CD14-positive monocyte (primary cell): ENCODE data around the gene PSMF1. TPM values are rescaled to one million over a fixed set of nuclear protein-coding genes. Genes with fewer than 3 reads are reported as not detected.

Experiments used
- DNase-seq, 3 donors: peaks; one replicate each; pipeline ENCODE4 v3.0.0-alpha.2; 2011 to 2022
- H2AFZ ChIP-seq: 2 replicates; pipeline ENCODE4 v1.6.0; 2012; ENCODE audit warnings: mild to moderate bottlenecking, low read depth, low read length, inconsistent platforms; ENCODE audit not compliant: insufficient read depth, poor library complexity, severe bottlenecking
- H3K27ac ChIP-seq, 2 donors: 1 replicate in 1 of 2; 2 replicates in 1 of 2; pipeline ENCODE4 v1.5.1; 2012 to 2013; ENCODE audit warnings: low read length in 2 of 2, control low read depth in 1 of 2, inconsistent platforms in 1 of 2, low read depth in 1 of 2, mild to moderate bottlenecking in 1 of 2
- H3K27me3 ChIP-seq, 2 donors: one replicate each; pipeline versions ENCODE4 v1.6.0 to v1.6.1; 2011 to 2013; ENCODE audit warnings: low read length in 2 of 2; ENCODE audit not compliant: control insufficient read depth in 2 of 2, insufficient read depth in 2 of 2
- H3K36me3 ChIP-seq, 2 donors: replicated peaks in 1 of 2; 1 replicate in 1 of 2; 2 replicates in 1 of 2; pipeline versions ENCODE4 v1.5.1 to v1.6.1; 2012 to 2013; ENCODE audit warnings: low read length in 2 of 2, control low read depth in 1 of 2, inconsistent platforms in 1 of 2, mild to moderate bottlenecking in 1 of 2; ENCODE audit not compliant: insufficient read depth in 2 of 2, control insufficient read depth in 1 of 2
- H3K4me1 ChIP-seq, 2 donors: 1 replicate in 1 of 2; 2 replicates in 1 of 2; pipeline versions ENCODE4 v1.5.1 to v1.6.1; 2012 to 2013; ENCODE audit warnings: low read length in 2 of 2, control low read depth in 1 of 2, inconsistent platforms in 1 of 2, mild to moderate bottlenecking in 1 of 2, moderate library complexity in 1 of 2; ENCODE audit not compliant: insufficient read depth in 2 of 2, control insufficient read depth in 1 of 2
- H3K4me2 ChIP-seq: replicated peaks from 2 replicates; pipeline ENCODE3; 2012; ENCODE audit warnings: low read length, moderate library complexity, mild to moderate bottlenecking; ENCODE audit not compliant: poor library complexity, severe bottlenecking; ENCODE audit errors: extremely low read depth
- H3K4me3 ChIP-seq, 3 experiments: fragments of 200-600 bp in 1 of 3; sonication (generic) in 1 of 3; replicated peaks in 1 of 3; 1 replicate in 2 of 3; 2 replicates in 1 of 3; pipeline ENCODE4 v1.5.1; 2011 to 2013; ENCODE audit warnings: low read length in 3 of 3, mild to moderate bottlenecking in 3 of 3, control low read depth in 2 of 3, low read depth in 2 of 3, inconsistent platforms in 1 of 3, moderate library complexity in 1 of 3
- H3K79me2 ChIP-seq: 2 replicates; pipeline ENCODE4 v1.6.0; 2012; ENCODE audit warnings: mild to moderate bottlenecking, control low read depth, inconsistent platforms, low read length, moderate library complexity; ENCODE audit not compliant: insufficient read depth
- H3K9ac ChIP-seq: 2 replicates; pipeline ENCODE4 v1.6.0; 2017; ENCODE audit warnings: low read length, mild to moderate bottlenecking; ENCODE audit not compliant: insufficient read depth, poor library complexity, severe bottlenecking
- H3K9me3 ChIP-seq, 2 donors: replicated peaks in 1 of 2; 1 replicate in 1 of 2; 2 replicates in 1 of 2; pipeline versions ENCODE4 v1.5.1 to v1.6.1; 2012 to 2013; ENCODE audit warnings: low read length in 2 of 2, control low read depth in 1 of 2; ENCODE audit not compliant: control insufficient read depth in 1 of 2, insufficient read depth in 1 of 2
- H4K20me1 ChIP-seq: 2 replicates; pipeline ENCODE4 v1.6.0; 2012; ENCODE audit warnings: mild to moderate bottlenecking, low read length, control low read depth, moderate library complexity; ENCODE audit not compliant: insufficient read depth
- H3K27ac Mint-ChIP-seq, 7 donors: one replicate each; pipeline ENCODE4 v1.8.0; 2020; ENCODE audit warnings: mild to moderate bottlenecking in 7 of 7, mixed read lengths in 7 of 7, moderate library complexity in 6 of 7, inconsistent platforms in 2 of 7
- H3K27me3 Mint-ChIP-seq, 3 donors: one replicate each; pipeline ENCODE4 v1.8.0; 2021 to 2022; ENCODE audit warnings: low read depth in 3 of 3, mild to moderate bottlenecking in 3 of 3, mixed read lengths in 3 of 3, moderate library complexity in 3 of 3, inconsistent platforms in 1 of 3
- H3K36me3 Mint-ChIP-seq, 2 donors: one replicate each; pipeline ENCODE4 v1.8.0; 2020; ENCODE audit warnings: mixed read lengths in 2 of 2, inconsistent platforms in 1 of 2, mild to moderate bottlenecking in 1 of 2
- H3K4me1 Mint-ChIP-seq: one replicate; pipeline ENCODE4 v1.8.0; 2020; ENCODE audit warnings: mild to moderate bottlenecking, mixed read lengths
- H3K4me3 Mint-ChIP-seq, 2 donors: one replicate each; pipeline ENCODE4 v1.8.0; 2020; ENCODE audit warnings: mild to moderate bottlenecking in 2 of 2, mixed read lengths in 2 of 2, moderate library complexity in 1 of 2
- H3K9me3 Mint-ChIP-seq, 7 donors: one replicate each; pipeline ENCODE4 v1.8.0; 2020 to 2022; ENCODE audit warnings: mixed read lengths in 7 of 7, mild to moderate bottlenecking in 6 of 7, moderate library complexity in 6 of 7, inconsistent platforms in 2 of 7
- WGBS: methylation state at CpG from one replicate; pipeline ENCODE4 v1.1.5; 2013; ENCODE audit warnings: missing lambda C conversion rate; ENCODE audit not compliant: insufficient coverage; 5-methylcytosine and 5-hydroxymethylcytosine counted together
- intact Hi-C, 2 donors: fragments of 100-400 bp; cut with micrococcal nuclease; formaldehyde crosslinking; loops; one replicate each; pipeline versions ENCODE4 v1.15.0 to v1.15.1; 2023
- polyA plus RNA-seq, 3 donors: library from polyadenylated mRNA; depleted of rRNA in 1 of 3; unstranded in 2 of 3; stranded (reverse) in 1 of 3; fragments of 300-500 nt in 2 of 3; fragments of >200 nt in 1 of 3; fragmentation: Illumina TruSeq in 2 of 3; gene quantifications; 1 replicate in 2 of 3; 2 replicates in 1 of 3; pipeline ENCODE4 v1.2.3, GENCODE V29; 2012 to 2021
- TF ChIP-seq, protein P1 (sequence below): fragments of 200-600 bp; IDR thresholded peaks from one replicate; pipeline ENCODE4 v1.8.0; 2022; ENCODE audit warnings: antibody characterized with exemption, mild to moderate bottlenecking

Gene PSMF1
- polyA plus RNA-seq, 3 donors, result 103 to 349 (median 138) TPM

DNA sequence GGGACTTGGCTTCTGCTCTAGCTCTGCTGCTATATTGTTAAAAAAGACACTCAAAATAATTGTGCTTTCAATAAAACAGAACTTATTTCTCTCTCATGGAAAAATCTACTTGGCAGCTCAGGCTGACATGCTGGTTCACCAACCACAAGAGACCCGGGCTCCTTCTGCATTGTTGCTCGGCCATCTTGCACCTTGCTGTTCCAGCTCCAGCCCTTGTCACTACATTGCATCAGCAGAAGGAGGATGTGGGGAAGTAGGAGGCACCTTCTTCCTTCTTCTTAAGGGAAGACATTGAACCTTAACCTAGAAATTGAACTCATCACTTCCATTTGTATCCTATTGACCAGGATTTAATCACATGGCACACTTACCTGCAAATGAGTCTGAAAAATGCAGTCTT is 78.2 kb downstream of the PSMF1 start:
- Histone ChIP-seq H3K9me3 (no peaks in the 10 kb centered on the region), H3K79me2 (no peaks in the 10 kb centered on the region), H3K4me3 (no peak overlapping the region), H3K4me1 (no peaks in the 10 kb centered on the region), H3K27me3 (no peaks in the 10 kb centered on the region), H3K4me2 (no peak overlapping the region), H3K9ac (no peak overlapping the region), H2AFZ (no peak overlapping the region), H3K36me3 (no peaks in the 10 kb centered on the region), H4K20me1 (no peaks in the 10 kb centered on the region), H3K27ac (no peak overlapping the region)
- Mint-ChIP-seq H3K36me3 (no peaks in the 10 kb centered on the region), H3K4me1 (peaks cover 2% of the 10 kb centered on the region), H3K9me3 (peaks cover 0 to 5% (median 3%) of the 10 kb centered on the region in 7 donors), H3K4me3 (no peak overlapping the region), H3K27me3 (peaks cover 2 to 6% (median 5%) of the 10 kb centered on the region in 3 donors), H3K27ac (no peak overlapping the region)
- TF ChIP-seq, protein P1, sequence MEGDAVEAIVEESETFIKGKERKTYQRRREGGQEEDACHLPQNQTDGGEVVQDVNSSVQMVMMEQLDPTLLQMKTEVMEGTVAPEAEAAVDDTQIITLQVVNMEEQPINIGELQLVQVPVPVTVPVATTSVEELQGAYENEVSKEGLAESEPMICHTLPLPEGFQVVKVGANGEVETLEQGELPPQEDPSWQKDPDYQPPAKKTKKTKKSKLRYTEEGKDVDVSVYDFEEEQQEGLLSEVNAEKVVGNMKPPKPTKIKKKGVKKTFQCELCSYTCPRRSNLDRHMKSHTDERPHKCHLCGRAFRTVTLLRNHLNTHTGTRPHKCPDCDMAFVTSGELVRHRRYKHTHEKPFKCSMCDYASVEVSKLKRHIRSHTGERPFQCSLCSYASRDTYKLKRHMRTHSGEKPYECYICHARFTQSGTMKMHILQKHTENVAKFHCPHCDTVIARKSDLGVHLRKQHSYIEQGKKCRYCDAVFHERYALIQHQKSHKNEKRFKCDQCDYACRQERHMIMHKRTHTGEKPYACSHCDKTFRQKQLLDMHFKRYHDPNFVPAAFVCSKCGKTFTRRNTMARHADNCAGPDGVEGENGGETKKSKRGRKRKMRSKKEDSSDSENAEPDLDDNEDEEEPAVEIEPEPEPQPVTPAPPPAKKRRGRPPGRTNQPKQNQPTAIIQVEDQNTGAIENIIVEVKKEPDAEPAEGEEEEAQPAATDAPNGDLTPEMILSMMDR, result no peak
- no peak for DNase-seq
- no CpG with 5 or more reads among the region's 2 CpGs for WGBS
- intact Hi-C loops, result no loop called here

DNA sequence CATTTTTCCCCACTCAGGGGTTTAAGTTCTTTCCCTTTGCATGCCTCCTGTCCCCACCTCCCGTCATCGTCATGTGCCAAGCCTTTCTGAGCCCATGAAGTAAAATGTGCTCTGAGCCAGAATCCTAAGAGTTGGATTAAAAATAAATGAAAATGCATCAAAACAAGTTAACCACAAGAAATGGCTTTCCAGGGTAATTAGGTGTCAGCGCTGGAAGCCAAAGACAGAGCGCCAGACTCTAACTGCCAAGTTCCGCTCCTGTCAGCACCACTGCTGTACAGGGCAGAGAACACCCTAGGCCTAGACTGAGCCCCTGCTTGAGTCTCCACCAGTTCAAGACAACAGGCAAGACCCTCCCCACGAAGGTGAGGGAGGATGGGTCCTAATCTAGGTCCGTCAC is 79.4 kb downstream of the PSMF1 start:
- intact Hi-C loops, result no loop called here
- Mint-ChIP-seq H3K4me1 (peaks cover 2% of the 10 kb centered on the region), H3K9me3 (peaks cover 0 to 5% (median 3%) of the 10 kb centered on the region in 7 donors), H3K4me3 (no peak overlapping the region), H3K27ac (peak overlapping the region in 1 of 7 donors; percentile 15), H3K36me3 (no peaks in the 10 kb centered on the region), H3K27me3 (peaks cover 2 to 4% (median 3%) of the 10 kb centered on the region in 3 donors)
- TF ChIP-seq, protein P1, result no peak
- Histone ChIP-seq H3K9me3 (no peaks in the 10 kb centered on the region), H3K79me2 (no peaks in the 10 kb centered on the region), H3K27ac (no peak overlapping the region), H3K9ac (no peak overlapping the region), H3K36me3 (no peaks in the 10 kb centered on the region), H3K4me1 (no peaks in the 10 kb centered on the region), H3K4me2 (no peak overlapping the region), H3K4me3 (no peak overlapping the region), H2AFZ (no peak overlapping the region), H3K27me3 (no peaks in the 10 kb centered on the region), H4K20me1 (no peaks in the 10 kb centered on the region)
- no peak for DNase-seq
- WGBS, result 100% methylated on average over 3 of the region's 7 CpGs
